Naive thymus-derived CD4-positive, alpha-beta T cell (primary cell): ENCODE results near the gene SFI1. TPM values are rescaled to one million over a fixed set of nuclear protein-coding genes. Genes with fewer than 3 reads are reported as not detected.

Source experiments
- ATAC-seq: fragments of 150-1000 bp; cut with Tn5 transposase; 2 replicates; pipeline ENCODE4 v1.10.0; 2021; ENCODE audit warnings: mild to moderate bottlenecking, moderate library complexity
- CTCF ChIA-PET: fragments of 350-600 bp; sonication (Branson Sonifier 250); formaldehyde crosslinking; loops from one replicate; lab custom pipeline; 2021; ENCODE audit warnings: antibody characterized with exemption; lab: Charles Lee
- POLR2A ChIA-PET: fragments of 350-600 bp; sonication (Branson Sonifier 250); formaldehyde crosslinking; loops from one replicate; lab custom pipeline; 2021; ENCODE audit warnings: antibody characterized with exemption, inconsistent platforms; lab: Charles Lee
- DNase-seq, 9 donors: peaks; one replicate each; pipeline versions ENCODE4 v3.0.0 to v3.0.0-alpha.2; 2020 to 2022; ENCODE audit warnings: mixed read lengths in 1 of 9
- H3K27ac ChIP-seq: one replicate; pipeline ENCODE4 v1.7.0; 2013; ENCODE audit warnings: mild to moderate bottlenecking, low read depth, low read length, moderate library complexity
- H3K27me3 ChIP-seq, 2 donors: one replicate each; pipeline ENCODE4 v1.7.0; 2013; ENCODE audit warnings: low read length in 2 of 2, mild to moderate bottlenecking in 2 of 2, moderate library complexity in 2 of 2; ENCODE audit not compliant: control insufficient read depth in 2 of 2, insufficient read depth in 2 of 2
- H3K36me3 ChIP-seq, 3 experiments: 1 replicate in 2 of 3; 2 replicates in 1 of 3; pipeline ENCODE4 v1.7.0; 2013; ENCODE audit warnings: low read length in 3 of 3, mild to moderate bottlenecking in 3 of 3, moderate library complexity in 1 of 3; ENCODE audit not compliant: insufficient read depth in 3 of 3, control insufficient read depth in 2 of 3
- H3K4me1 ChIP-seq, 2 donors: one replicate each; pipeline ENCODE4 v1.7.0; 2013; ENCODE audit warnings: low read length in 2 of 2, mild to moderate bottlenecking in 2 of 2, moderate library complexity in 1 of 2; ENCODE audit not compliant: control insufficient read depth in 2 of 2, insufficient read depth in 2 of 2
- H3K4me3 ChIP-seq: 2 replicates; pipeline ENCODE4 v1.7.0; 2013; ENCODE audit warnings: mild to moderate bottlenecking, low read length
- H3K9me3 ChIP-seq, 3 experiments: 1 replicate in 2 of 3; 2 replicates in 1 of 3; pipeline ENCODE4 v1.7.0; 2013; ENCODE audit warnings: low read length in 3 of 3; ENCODE audit not compliant: control insufficient read depth in 2 of 3
- H3K27ac Mint-ChIP-seq, 9 donors: one replicate each; pipeline ENCODE4 v1.8.0; 2020 to 2022; ENCODE audit warnings: mixed read lengths in 9 of 9, mild to moderate bottlenecking in 8 of 9, moderate library complexity in 5 of 9, inconsistent platforms in 2 of 9
- H3K27me3 Mint-ChIP-seq, 5 donors: one replicate each; pipeline ENCODE4 v1.8.0; 2021 to 2022; ENCODE audit warnings: mixed read lengths in 5 of 5, mild to moderate bottlenecking in 1 of 5
- H3K36me3 Mint-ChIP-seq, 5 donors: one replicate each; pipeline ENCODE4 v1.8.0; 2020 to 2022; ENCODE audit warnings: mixed read lengths in 5 of 5, mild to moderate bottlenecking in 3 of 5, inconsistent platforms in 1 of 5
- H3K4me1 Mint-ChIP-seq, 7 donors: one replicate each; pipeline ENCODE4 v1.8.0; 2020 to 2022; ENCODE audit warnings: mixed read lengths in 7 of 7, mild to moderate bottlenecking in 3 of 7, inconsistent platforms in 1 of 7
- H3K4me3 Mint-ChIP-seq, 10 donors: one replicate each; pipeline ENCODE4 v1.8.0; 2020 to 2022; ENCODE audit warnings: mild to moderate bottlenecking in 10 of 10, mixed read lengths in 10 of 10, moderate library complexity in 6 of 10, inconsistent platforms in 2 of 10
- H3K9me3 Mint-ChIP-seq, 11 donors: one replicate each; pipeline ENCODE4 v1.8.0; 2020 to 2022; ENCODE audit warnings: mixed read lengths in 11 of 11, mild to moderate bottlenecking in 4 of 11, inconsistent platforms in 1 of 11, moderate library complexity in 1 of 11
- intact Hi-C, 2 donors: fragments of 100-400 bp; cut with micrococcal nuclease; formaldehyde crosslinking; loops; one replicate each; pipeline ENCODE4 v1.15.1; 2023
- polyA plus RNA-seq, 2 donors: library from polyadenylated mRNA; unstranded; fragments of 300-500 nt; fragmentation: Illumina TruSeq; gene quantifications; one replicate each; pipeline ENCODE4 v1.2.3, GENCODE V29; 2021
- total RNA-seq, 6 experiments: library from RNA in 5 of 6; stranded (reverse) in 5 of 6; gene quantifications; 1 replicate in 5 of 6; 2 replicates in 1 of 6; pipeline ENCODE4 v1.2.3 and lab custom pipeline; 2021 to 2026

The SFI1 gene
- total RNA-seq (100 to 1,000 TPM; 196 to 359 (median 343) TPM), polyA plus RNA-seq (10 to 100 TPM; 25.9 to 69.5 TPM), total RNA-seq (lab: John Stamatoyannopoulos, UW) (301 reads per million, percentile 96 among the genes with 10 or more reads in this experiment)

DNA sequence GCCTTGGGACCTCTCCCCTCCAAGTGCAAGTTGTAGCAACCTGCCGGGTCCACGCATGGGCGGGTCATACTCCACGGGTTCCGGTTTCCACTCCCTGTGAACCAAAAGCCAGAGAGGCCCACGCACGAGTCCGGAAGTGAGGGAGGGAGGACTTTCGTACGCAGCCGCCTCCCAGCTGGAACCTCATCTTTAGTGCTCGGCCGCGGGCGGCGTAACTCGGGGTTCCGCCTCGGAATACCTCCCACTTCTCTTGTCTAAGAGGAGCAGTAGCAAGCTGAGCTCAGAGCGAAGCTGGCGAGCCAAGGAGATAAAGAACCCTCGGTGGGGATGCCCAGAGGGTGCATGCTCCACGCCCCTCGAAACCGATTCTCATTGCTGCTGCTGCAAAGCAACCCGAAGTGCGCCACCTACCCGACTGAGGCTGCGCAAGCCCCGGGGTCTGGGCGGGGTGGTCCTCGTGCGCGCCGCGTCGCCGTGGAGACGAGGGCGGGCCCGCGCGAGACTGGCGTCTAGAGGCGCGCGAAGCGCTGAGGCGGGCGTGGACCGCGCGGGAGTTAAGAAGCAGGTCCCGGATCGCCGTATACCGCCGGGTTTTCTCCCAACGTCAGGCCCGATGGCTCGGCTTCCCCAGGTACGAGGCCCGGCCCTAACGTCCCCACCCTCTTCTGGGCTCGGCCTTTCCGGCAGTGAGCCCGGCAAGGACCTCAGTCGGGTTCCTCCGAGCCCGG lies at the start of gene SFI1:
Gene SFI1 (plus strand): TSS at position 530 of the 728 bp plus-strand sequence. CDS start 11,749 bp downstream, outside the sequence.
- H3K4me1 ChIP-seq: peaks cover 18 to 20% of the 10 kb centered on the region in 2 donors

DNA sequence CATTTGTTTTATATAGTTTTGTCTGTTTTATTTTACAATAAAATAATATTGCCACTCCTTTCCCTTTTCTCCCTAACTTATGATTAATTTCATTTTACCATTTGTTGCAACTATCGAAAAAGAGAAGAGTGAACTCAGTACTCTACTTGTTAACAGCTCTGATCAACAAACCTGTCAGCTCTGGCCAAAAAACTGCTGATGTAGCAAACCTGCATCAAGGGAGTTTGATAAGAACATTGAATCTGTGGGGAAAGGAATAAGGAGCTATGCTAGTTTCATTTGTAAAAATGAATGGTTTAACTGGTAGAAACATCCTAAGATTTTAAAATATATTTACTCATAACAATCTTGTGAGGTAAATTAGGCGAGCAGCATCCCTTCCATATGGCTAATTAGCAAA lies 49.6 kb upstream of the SFI1 start:
- H3K9me3 ChIP-seq: no peaks in the 10 kb centered on the region
- CTCF ChIA-PET: no interaction called here
- no peak overlapping the region for H3K27ac ChIP-seq
- no peaks in the 10 kb centered on the region for H3K27me3 Mint-ChIP-seq
- ATAC-seq (no peak), DNase-seq (no peak)
- POLR2A ChIA-PET: no interaction called here
- no peak overlapping the region for H3K4me3 ChIP-seq
- intact Hi-C loops: no loop called here
- H3K36me3 Mint-ChIP-seq: peaks cover 4 to 24% (median 8%) of the 10 kb centered on the region in 5 donors
- no peak overlapping the region for H3K4me3 Mint-ChIP-seq
- H3K9me3 Mint-ChIP-seq: no peaks in the 10 kb centered on the region
- no peaks in the 10 kb centered on the region for H3K27me3 ChIP-seq
- no peak overlapping the region for H3K27ac Mint-ChIP-seq
- H3K4me1 ChIP-seq: no peaks in the 10 kb centered on the region
- H3K36me3 ChIP-seq: peaks cover 17 to 57% (median 26%) of the 10 kb centered on the region in 3 experiments
- peaks cover 0 to 3% (median 0%) of the 10 kb centered on the region in 7 donors for H3K4me1 Mint-ChIP-seq

More for the DNA sequence above, at the start of gene SFI1:
- H3K4me3 ChIP-seq: peak within 1 kb of the TSS; percentile 83
- H3K27me3 Mint-ChIP-seq: no peaks in the 10 kb centered on the region
- H3K4me3 Mint-ChIP-seq: peak within 1 kb of the TSS; percentile 85 to 99 (median 96)
- H3K9me3 Mint-ChIP-seq: no peaks in the 10 kb centered on the region
- DNase-seq (peak; percentile 91 to 98 (median 96)), ATAC-seq (peak; percentile 93)
- H3K36me3 Mint-ChIP-seq: peaks cover 0 to 18% (median 8%) of the 10 kb centered on the region in 5 donors
- peak within 1 kb of the TSS; percentile 92 for H3K27ac ChIP-seq
- ChIA-PET CTCF (no interaction called here), POLR2A (interaction anchor here (0.8 to 2.2 kb wide), 6 partner anchors 12 to 555 kb away, joined by 3 to 10 read pairs (median 4); partner anchors contain the start of gene DEPDC5)
- no peaks in the 10 kb centered on the region for H3K9me3 ChIP-seq
- peaks cover 0 to 11% (median 0%) of the 10 kb centered on the region in 3 experiments for H3K36me3 ChIP-seq
- intact Hi-C loops: loop anchor here (1.0 to 10.0 kb wide), 20 partner anchors 15 to 1611 kb away; partner anchors contain the start of genes DRG1 (in 2 of the 2), MORC2 (in 2 of the 2), PATZ1 (in 2 of the 2) and PRR14L (in 2 of the 2)
- no peaks in the 10 kb centered on the region for H3K27me3 ChIP-seq
- H3K4me1 Mint-ChIP-seq: peaks cover 7 to 50% (median 43%) of the 10 kb centered on the region in 7 donors
- peak within 1 kb of the TSS; percentile 92 to 99 (median 98) for H3K27ac Mint-ChIP-seq

GRCh38 chr22:31447337-31447736 lies 49.0 kb upstream of the SFI1 start:
- DNase-seq: no peak
- Mint-ChIP-seq H3K9me3 (no peaks in the 10 kb centered on the region), H3K27ac (no peak overlapping the region), H3K36me3 (peaks cover 4 to 19% (median 8%) of the 10 kb centered on the region in 5 donors), H3K27me3 (no peaks in the 10 kb centered on the region), H3K4me3 (no peak overlapping the region), H3K4me1 (peaks cover 0 to 5% (median 0%) of the 10 kb centered on the region in 7 donors)
- ChIA-PET POLR2A (no interaction called here), CTCF (interaction anchor here (1.0 kb wide), 1 partner anchor 26 kb away, joined by 3 read pairs; no protein-coding TSS in a partner anchor)
- no peak overlapping the region for H3K27ac ChIP-seq
- ATAC-seq: no peak
- H3K9me3 ChIP-seq: no peaks in the 10 kb centered on the region
- H3K4me1 ChIP-seq: no peaks in the 10 kb centered on the region
- H3K36me3 ChIP-seq: peaks cover 12 to 52% (median 20%) of the 10 kb centered on the region in 3 experiments
- H3K4me3 ChIP-seq: no peak overlapping the region
- no peaks in the 10 kb centered on the region for H3K27me3 ChIP-seq
- intact Hi-C loops: no loop called here

GRCh38 chr22:31448382-31448781 lies 48.0 kb upstream of the SFI1 start:
- POLR2A ChIA-PET: interaction anchor here (0.6 kb wide), 1 partner anchor 196 kb away, joined by 3 read pairs; no protein-coding TSS in a partner anchor
- intact Hi-C loops: no loop called here

DNA sequence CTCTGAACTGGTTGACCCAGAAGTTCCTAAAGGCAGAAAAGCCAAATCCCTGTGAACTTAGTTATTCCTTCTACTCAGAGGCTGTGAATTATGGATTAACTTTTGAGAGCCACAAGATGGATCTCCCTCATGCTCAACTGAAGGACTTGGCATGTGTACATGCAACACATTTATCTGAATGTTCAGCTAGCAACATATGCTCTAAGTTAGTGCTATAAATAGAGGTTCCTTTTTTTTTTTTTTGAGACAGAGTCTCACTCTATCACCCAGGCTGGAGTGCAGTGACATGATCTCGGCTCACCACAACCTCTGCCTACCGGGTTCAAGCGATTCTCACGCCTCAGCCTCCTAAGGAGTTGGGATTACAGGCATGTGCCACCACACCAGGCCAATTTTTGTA lies 46.8 kb upstream of the SFI1 start:
- no peaks in the 10 kb centered on the region for H3K4me1 ChIP-seq
- POLR2A ChIA-PET: no interaction called here
- no peak for DNase-seq
- Mint-ChIP-seq H3K27ac (peak overlapping the region in 1 of 9 donors; percentile 49), H3K36me3 (peaks cover 1 to 20% (median 9%) of the 10 kb centered on the region in 5 donors), H3K4me1 (peaks cover 0 to 7% (median 0%) of the 10 kb centered on the region in 7 donors), H3K9me3 (no peaks in the 10 kb centered on the region), H3K4me3 (no peak overlapping the region), H3K27me3 (no peaks in the 10 kb centered on the region)
- H3K27me3 ChIP-seq: no peaks in the 10 kb centered on the region
- H3K9me3 ChIP-seq: no peaks in the 10 kb centered on the region
- ATAC-seq: no peak
- CTCF ChIA-PET: interaction anchor here (0.6 kb wide), 1 partner anchor 605 kb away, joined by 4 read pairs; no protein-coding TSS in a partner anchor
- H3K4me3 ChIP-seq: no peak overlapping the region
- H3K36me3 ChIP-seq: peaks cover 4 to 42% (median 12%) of the 10 kb centered on the region in 3 experiments
- H3K27ac ChIP-seq: no peak overlapping the region
- intact Hi-C loops: no loop called here

More at GRCh38 chr22:31448382-31448781, 48.0 kb upstream of the SFI1 start:
- no peaks in the 10 kb centered on the region for H3K4me1 ChIP-seq
- no peaks in the 10 kb centered on the region for H3K27me3 ChIP-seq
- H3K36me3 ChIP-seq: peaks cover 5 to 42% (median 12%) of the 10 kb centered on the region in 3 experiments
- H3K9me3 ChIP-seq: no peaks in the 10 kb centered on the region
- peaks cover 0 to 7% (median 0%) of the 10 kb centered on the region in 7 donors for H3K4me1 Mint-ChIP-seq
- H3K27ac ChIP-seq: no peak overlapping the region
- ATAC-seq (no peak), DNase-seq (no peak)
- CTCF ChIA-PET: interaction anchor here (0.6 to 1.4 kb wide), 3 partner anchors 25 to 186 kb away, joined by 3 to 4 read pairs (median 4); no protein-coding TSS in a partner anchor
- no peak overlapping the region for H3K4me3 Mint-ChIP-seq
- peaks cover 4 to 17% (median 8%) of the 10 kb centered on the region in 5 donors for H3K36me3 Mint-ChIP-seq
- H3K27ac Mint-ChIP-seq: peak overlapping the region in 2 of 9 donors; percentile 51 to 52
- no peak overlapping the region for H3K4me3 ChIP-seq
- no peaks in the 10 kb centered on the region for H3K27me3 Mint-ChIP-seq
- H3K9me3 Mint-ChIP-seq: no peaks in the 10 kb centered on the region
